ENCODE data around the gene PGD. TPM values are rescaled to one million over a fixed set of nuclear protein-coding genes. Genes with fewer than 3 reads are reported as not detected.

PGD gene
- total and polyA plus RNA-seq, 10 of the 15 experiments (the other 5 are each of a cell fraction or from before 2014, with no cell fraction given): 108 to 262 (median 171) TPM

- peak; percentile 55; the same call in 1 of the 2 replicates for TF ChIP-seq ZNF687 (IDR thresholded peaks at IDR 0.05)
- TF ChIP-seq EP300 (IDR thresholded peaks at IDR 0.05; ENCODE audit: borderline replicate concordance in 1 of 2, control insufficient read depth in 1 of 2, low read depth in 2 of 2, low read length in 2 of 2): 0 out of 4 replicates have a peak, but pooled peaks of 1 of the 2 experiments have one; percentile 22
- TF ChIP-seq ZBED1 (IDR thresholded peaks at IDR 0.05; ENCODE audit: borderline replicate concordance): no peak
- peak; percentile 29; the same call in 1 of the 2 replicates for TF ChIP-seq ZBTB40 (IDR thresholded peaks at IDR 0.05; ENCODE audit: borderline replicate concordance)
- no peak for TF ChIP-seq RFX5 (IDR thresholded peaks at IDR 0.05; ENCODE audit: low read depth, low read length)
- peak; percentile 44 for TF ChIP-seq MEF2B (IDR thresholded peaks at IDR 0.05; ENCODE audit: partially characterized antibody, poor library complexity, severe bottlenecking)
- TF ChIP-seq SKIL (IDR thresholded peaks at IDR 0.05; ENCODE audit: low read depth, poor library complexity, severe bottlenecking): peak; percentile 34
- peak; percentile 82; the same call in 1 of the 2 replicates for TF ChIP-seq HDGF (IDR thresholded peaks at IDR 0.05)
- no peak for TF ChIP-seq ASH2L (IDR thresholded peaks at IDR 0.05; ENCODE audit: borderline replicate concordance, low read depth)
- peak; percentile 65 for TF ChIP-seq IKZF1 (conservative IDR thresholded peaks at IDR 0.05)
- peak; percentile 76 for TF ChIP-seq NFYA (IDR thresholded peaks at IDR 0.05; ENCODE audit: borderline replicate concordance, low read depth, low read length)
- TF ChIP-seq ZZZ3 (IDR thresholded peaks at IDR 0.05; ENCODE audit: control insufficient read depth, insufficient read length, low read depth): no peak
- peak; percentile 100 for TF ChIP-seq MLLT1 (IDR thresholded peaks at IDR 0.05)
- peak; percentile 39 for TF ChIP-seq KLF5 (IDR thresholded peaks at IDR 0.05; ENCODE audit: partially characterized antibody)
- peak; percentile 32; the same call in 1 of the 2 replicates for TF ChIP-seq ELK1 (IDR thresholded peaks at IDR 0.05; ENCODE audit: low read depth, low read length)
Measured at GRCh38 chr1:10398734-10399443, at the start of gene PGD (continued).

All from GM12878 (cell line).